Measurements from ENCODE around the gene AFF1. TPM values are rescaled to one million over a fixed set of nuclear protein-coding genes. Genes with fewer than 3 reads are reported as not detected.

The AFF1 gene
- total and polyA plus RNA-seq, 2 of the 4 experiments (the other 2 are of a cell fraction), result 7.0 to 9.6 TPM

DNA sequence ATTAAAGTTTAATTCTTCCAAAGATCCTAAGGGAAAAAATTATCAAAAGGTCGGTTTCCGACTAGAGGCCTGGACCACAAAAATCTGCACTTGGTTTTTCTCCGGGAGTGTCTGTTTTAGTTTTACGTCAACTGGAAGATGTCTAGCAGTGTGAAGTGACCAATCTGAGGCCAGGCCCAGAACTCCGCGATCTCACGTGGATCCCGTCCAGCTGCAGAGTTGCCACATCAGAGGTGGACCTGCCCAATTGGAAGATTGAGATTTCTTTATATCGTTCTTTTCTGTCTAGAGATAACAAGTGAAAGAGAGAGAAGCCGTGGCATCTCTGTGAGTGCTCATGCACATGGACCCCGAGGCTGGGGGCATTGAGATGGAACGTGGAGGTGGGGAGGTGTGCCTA is 115.8 kb downstream of the AFF1 start:
- dilution Hi-C loops (cut with HindIII; ENCODE audit: low sequenced_read_pairs, unreplicated experiment) (no loop called here), intact Hi-C loops (cut with micrococcal nuclease) (no loop called here), in situ Hi-C loops (cut with MboI; ENCODE audit: low sequenced_read_pairs) (no loop called here)
- no peak overlapping the region for H2AFZ ChIP-seq (replicated peaks; ENCODE audit: low read length, poor library complexity)
- H3K27me3 ChIP-seq (ENCODE audit: control insufficient read depth, insufficient read depth, low read length), result no peaks in the 10 kb centered on the region
- DNase-seq (no peak), ATAC-seq (ENCODE audit: low read depth) (no peak)
- no peak overlapping the region for H4K8ac ChIP-seq (ENCODE audit: low read depth in 2 of 2, low read length in 2 of 2)
- no peak overlapping the region for H3K14ac ChIP-seq (replicated peaks; ENCODE audit: low read depth, low read length)
- H3K36me3 ChIP-seq (ENCODE audit: control insufficient read depth, insufficient read depth, low read length), result peaks cover 10% of the 10 kb centered on the region
- H3K4ac ChIP-seq (ENCODE audit: low read depth, low read length), result no peak overlapping the region
- no peak overlapping the region for H3K4me2 ChIP-seq (ENCODE audit: low read depth, low read length)
- no peak overlapping the region for H2BK120ac ChIP-seq (ENCODE audit: low read depth, low read length)
- no peaks in the 10 kb centered on the region for H3K9me3 ChIP-seq (ENCODE audit: control insufficient read depth, insufficient read depth, low read length)
- H3K79me1 ChIP-seq (ENCODE audit: low read depth in 1 of 2, low read length in 2 of 2), result peaks cover 31 to 64% of the 10 kb centered on the region in 2 experiments
- WGBS, 2 experiments (ENCODE audit: extremely low coverage in 2 of 2, insufficient read length in 1 of 2), result 100% methylated on average over 4 of the region's 12 CpGs; no CpG with 5 or more reads in 1 of the 2 experiments
- no peak overlapping the region for H2AK9ac ChIP-seq (replicated peaks; ENCODE audit: low read depth, low read length, poor library complexity)
- TF ChIP-seq RAD21 (IDR thresholded peaks at IDR 0.05; ENCODE audit: low read length) (no peak), CHD1 (IDR thresholded peaks at IDR 0.05; ENCODE audit: low read depth, low read length) (no peak), POLR2A (IDR thresholded peaks at IDR 0.05; ENCODE audit: low read depth, low read length) (no peak), MXI1 (IDR thresholded peaks at IDR 0.05; ENCODE audit: borderline replicate concordance, low read depth, low read length) (no peak), MAFK (IDR thresholded peaks at IDR 0.05; ENCODE audit: low read depth, low read length) (no peak), RFX5 (IDR thresholded peaks at IDR 0.05; ENCODE audit: low read depth, low read length) (no peak), FOS (IDR thresholded peaks at IDR 0.05; ENCODE audit: low read depth, low read length) (no peak), BHLHE40 (IDR thresholded peaks at IDR 0.05; ENCODE audit: low read depth, low read length) (no peak), NFE2L2 (IDR thresholded peaks at IDR 0.05; ENCODE audit: low read depth, low read length) (no peak), RCOR1 (IDR thresholded peaks at IDR 0.05; ENCODE audit: insufficient replicate concordance, low read length) (no peak), CEBPB (IDR thresholded peaks at IDR 0.05; ENCODE audit: low read depth, low read length) (no peak), SMC3 (IDR thresholded peaks at IDR 0.05; ENCODE audit: low read depth, low read length) (no peak), MAZ (IDR thresholded peaks at IDR 0.05; ENCODE audit: borderline replicate concordance, low read depth, low read length) (no peak)
- TF ChIP-seq, protein P1, sequence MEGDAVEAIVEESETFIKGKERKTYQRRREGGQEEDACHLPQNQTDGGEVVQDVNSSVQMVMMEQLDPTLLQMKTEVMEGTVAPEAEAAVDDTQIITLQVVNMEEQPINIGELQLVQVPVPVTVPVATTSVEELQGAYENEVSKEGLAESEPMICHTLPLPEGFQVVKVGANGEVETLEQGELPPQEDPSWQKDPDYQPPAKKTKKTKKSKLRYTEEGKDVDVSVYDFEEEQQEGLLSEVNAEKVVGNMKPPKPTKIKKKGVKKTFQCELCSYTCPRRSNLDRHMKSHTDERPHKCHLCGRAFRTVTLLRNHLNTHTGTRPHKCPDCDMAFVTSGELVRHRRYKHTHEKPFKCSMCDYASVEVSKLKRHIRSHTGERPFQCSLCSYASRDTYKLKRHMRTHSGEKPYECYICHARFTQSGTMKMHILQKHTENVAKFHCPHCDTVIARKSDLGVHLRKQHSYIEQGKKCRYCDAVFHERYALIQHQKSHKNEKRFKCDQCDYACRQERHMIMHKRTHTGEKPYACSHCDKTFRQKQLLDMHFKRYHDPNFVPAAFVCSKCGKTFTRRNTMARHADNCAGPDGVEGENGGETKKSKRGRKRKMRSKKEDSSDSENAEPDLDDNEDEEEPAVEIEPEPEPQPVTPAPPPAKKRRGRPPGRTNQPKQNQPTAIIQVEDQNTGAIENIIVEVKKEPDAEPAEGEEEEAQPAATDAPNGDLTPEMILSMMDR (conservative IDR thresholded peaks at IDR 0.05; ENCODE audit: low read depth, low read length), result no peak
- TF ChIP-seq, protein P2, sequence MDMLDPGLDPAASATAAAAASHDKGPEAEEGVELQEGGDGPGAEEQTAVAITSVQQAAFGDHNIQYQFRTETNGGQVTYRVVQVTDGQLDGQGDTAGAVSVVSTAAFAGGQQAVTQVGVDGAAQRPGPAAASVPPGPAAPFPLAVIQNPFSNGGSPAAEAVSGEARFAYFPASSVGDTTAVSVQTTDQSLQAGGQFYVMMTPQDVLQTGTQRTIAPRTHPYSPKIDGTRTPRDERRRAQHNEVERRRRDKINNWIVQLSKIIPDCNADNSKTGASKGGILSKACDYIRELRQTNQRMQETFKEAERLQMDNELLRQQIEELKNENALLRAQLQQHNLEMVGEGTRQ (IDR thresholded peaks at IDR 0.05; ENCODE audit: low read depth, low read length), result no peak
- TF ChIP-seq, protein P3, sequence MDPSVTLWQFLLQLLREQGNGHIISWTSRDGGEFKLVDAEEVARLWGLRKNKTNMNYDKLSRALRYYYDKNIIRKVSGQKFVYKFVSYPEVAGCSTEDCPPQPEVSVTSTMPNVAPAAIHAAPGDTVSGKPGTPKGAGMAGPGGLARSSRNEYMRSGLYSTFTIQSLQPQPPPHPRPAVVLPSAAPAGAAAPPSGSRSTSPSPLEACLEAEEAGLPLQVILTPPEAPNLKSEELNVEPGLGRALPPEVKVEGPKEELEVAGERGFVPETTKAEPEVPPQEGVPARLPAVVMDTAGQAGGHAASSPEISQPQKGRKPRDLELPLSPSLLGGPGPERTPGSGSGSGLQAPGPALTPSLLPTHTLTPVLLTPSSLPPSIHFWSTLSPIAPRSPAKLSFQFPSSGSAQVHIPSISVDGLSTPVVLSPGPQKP (IDR thresholded peaks at IDR 0.05; ENCODE audit: borderline replicate concordance, low read depth, low read length), result no peak
- H4K5ac ChIP-seq (ENCODE audit: low read depth, low read length), result no peak overlapping the region
- peaks cover 6% of the 10 kb centered on the region; the same call in 1 of the 2 replicates for H3K9me1 ChIP-seq (ENCODE audit: insufficient read depth, low read length)
- H3K4me3 ChIP-seq (ENCODE audit: insufficient read depth, low read depth, low read length), result no peak overlapping the region
- no peak overlapping the region for H2BK15ac ChIP-seq (ENCODE audit: low read depth, low read length)
- POLR2A ChIA-PET (ENCODE audit: unreplicated experiment), result no interaction called here
- no peak overlapping the region for H3K9ac ChIP-seq (ENCODE audit: low read depth, low read length)
- no peak overlapping the region for H3K56ac ChIP-seq (ENCODE audit: extremely low read depth, insufficient read depth, low read length)
- H4K20me1 ChIP-seq (ENCODE audit: insufficient read depth, low read length), result peaks cover 16% of the 10 kb centered on the region
- CTCF ChIA-PET, result interaction anchor here (1.1 kb wide), 1 partner anchor 36 kb away, joined by 3 read pairs; no protein-coding TSS in a partner anchor
- no peak overlapping the region for H2AK5ac ChIP-seq (ENCODE audit: low read depth, low read length)
- H3K27ac ChIP-seq (ENCODE audit: insufficient read depth, low read length), result no peak overlapping the region
- no peak overlapping the region for H2BK20ac ChIP-seq (ENCODE audit: low read depth, low read length)
- H3K23ac ChIP-seq (ENCODE audit: low read depth, low read length), result no peak overlapping the region
- no peak overlapping the region for H2BK5ac ChIP-seq (ENCODE audit: low read depth, low read length, poor library complexity, severe bottlenecking)
- no TSS peak for BruUV-seq (replicated peaks)
- H3K18ac ChIP-seq (ENCODE audit: low read depth, low read length), result no peak overlapping the region
- peaks cover 4% of the 10 kb centered on the region for H3K4me1 ChIP-seq (ENCODE audit: control insufficient read depth, insufficient read depth, low read length)
- no peak overlapping the region for H4K91ac ChIP-seq (ENCODE audit: insufficient read depth, low read depth, low read length)

All from IMR-90 (cell line).